Measurements from ENCODE around the gene HASPIN. TPM values are rescaled to one million over a fixed set of nuclear protein-coding genes. Genes with fewer than 3 reads are reported as not detected.

HASPIN gene
- total RNA-seq, 1 experiment from 2014 or later = 22.6 TPM

GRCh38 chr17:3735515-3735914, 11.8 kb downstream of the HASPIN start:
- DNase-seq (ENCODE audit: low spot score) = no peak

- DNase-seq (ENCODE audit: low spot score) = no peak
These were observed 15.0 kb downstream of the HASPIN start for GRCh38 chr17:3738562-3739295.

- no peak for DNase-seq (ENCODE audit: low spot score)
These were observed 15.9 kb downstream of the HASPIN start for GRCh38 chr17:3739422-3740124.

- DNase-seq (ENCODE audit: low spot score) = no peak
These were observed 16.9 kb downstream of the HASPIN start for GRCh38 chr17:3740611-3741073.

- peak; percentile 51 for DNase-seq (ENCODE audit: low spot score)
These were observed 20.3 kb downstream of the HASPIN start for GRCh38 chr17:3744014-3744413.

- DNase-seq (ENCODE audit: low spot score) = no peak
These were observed 21.4 kb downstream of the HASPIN start for GRCh38 chr17:3745071-3745470.

GRCh38 chr17:3747805-3748204, 24.1 kb downstream of the HASPIN start:
- DNase-seq (ENCODE audit: low spot score) = no peak

GRCh38 chr17:3748576-3748975, 24.9 kb downstream of the HASPIN start:
- DNase-seq (ENCODE audit: low spot score) = no peak

- no peak for DNase-seq (ENCODE audit: low spot score)
These were observed 26.6 kb downstream of the HASPIN start for GRCh38 chr17:3750296-3750695.

- DNase-seq (ENCODE audit: low spot score) = no peak
These were observed 27.2 kb downstream of the HASPIN start for GRCh38 chr17:3750926-3751325.

- no peak for DNase-seq (ENCODE audit: low spot score)
These were observed 28.1 kb downstream of the HASPIN start for GRCh38 chr17:3751836-3752235.

- no peak for DNase-seq (ENCODE audit: low spot score)
These were observed 29.9 kb downstream of the HASPIN start for GRCh38 chr17:3753624-3754023.

- DNase-seq (ENCODE audit: low spot score) = no peak
These were observed 30.4 kb downstream of the HASPIN start for GRCh38 chr17:3754066-3754457.

GRCh38 chr17:3754458-3755334, 31.0 kb downstream of the HASPIN start:
- no peak for DNase-seq (ENCODE audit: low spot score)

- DNase-seq (ENCODE audit: low spot score) = no peak
These were observed 31.8 kb downstream of the HASPIN start for GRCh38 chr17:3755335-3756030.

GRCh38 chr17:3759597-3760216, 36.0 kb downstream of the HASPIN start:
- DNase-seq (ENCODE audit: low spot score) = no peak

GRCh38 chr17:3761036-3761917, 37.6 kb downstream of the HASPIN start:
- no peak for DNase-seq (ENCODE audit: low spot score)

GRCh38 chr17:3761918-3762380, 38.2 kb downstream of the HASPIN start:
- no peak for DNase-seq (ENCODE audit: low spot score)

GRCh38 chr17:3762922-3763776, 39.4 kb downstream of the HASPIN start:
- no peak for DNase-seq (ENCODE audit: low spot score)
